H1 (cell line): ENCODE measurements around the gene BMX. TPM values are rescaled to one million over a fixed set of nuclear protein-coding genes. Genes with fewer than 3 reads are reported as not detected.

Experiments
- ASH2L ChIP-seq: fragments of 200-600, 300-600 bp; sonication (generic); IDR thresholded peaks from one replicate; pipeline ENCODE4 v1.7.1; 2017; ENCODE audit warnings: low read length
- ATF3 ChIP-seq: IDR thresholded peaks from 2 replicates; pipeline ENCODE4 v1.6.1; 2011; ENCODE audit warnings: low read depth, mild to moderate bottlenecking, low read length; ENCODE audit not compliant: insufficient read depth
- EZH2 ChIP-seq: fragments of 200-600 bp; sonication (generic); IDR thresholded peaks from 2 replicates; pipeline ENCODE4 v1.7.1; 2012; ENCODE audit warnings: low read depth, mild to moderate bottlenecking, moderate library complexity, low read length, inconsistent platforms; ENCODE audit not compliant: severe bottlenecking
- NANOG ChIP-seq: IDR thresholded peaks from 2 replicates; pipeline ENCODE4 v1.6.1; 2011; ENCODE audit warnings: low read length, low read depth, mild to moderate bottlenecking, inconsistent platforms; ENCODE audit not compliant: insufficient read depth, poor library complexity, severe bottlenecking
- polyA plus RNA-seq, 7 experiments: library from polyadenylated mRNA; depleted of rRNA in 3 of 7; stranded (reverse) in 5 of 7; unstranded in 2 of 7; fragments of >200 nt in 5 of 7; fragments of 200-250 nt in 2 of 7; gene quantifications; 1 replicate in 5 of 7; 2 replicates in 1 of 7; 4 replicates in 1 of 7; pipeline versions ENCODE4 v1.2.1 to v1.2.3, GENCODE V29; 2011 to 2013; ENCODE audit warnings: missing spikeins in 2 of 7, mixed read lengths in 2 of 7
- total RNA-seq: library from RNA; stranded (reverse); fragmentation: NEBNext Ultra II Directional; extraction: Animal tissue kit (Norgen Biotek cat#: 25700); gene quantifications from 2 replicates; pipeline ENCODE4 v1.2.1, GENCODE V29; 2021

The BMX gene
- total and polyA plus RNA-seq, 2 of the 8 experiments (the other 6 are each of a cell fraction or from before 2014, with no cell fraction given): not detected

GRCh38 chrX:15529165-15529564 lies 28.6 kb downstream of the BMX start (continued):
- TF ChIP-seq NANOG: no peak
- no peak for TF ChIP-seq ASH2L
- no peak for TF ChIP-seq EZH2
- TF ChIP-seq ATF3: no peak
